Endothelial cell of umbilical vein (primary cell): ENCODE measurements around the gene FBXO21. TPM values are rescaled to one million over a fixed set of nuclear protein-coding genes. Genes with fewer than 3 reads are reported as not detected.

ENCODE experiments used
- BruUV-seq: library from RNA; stranded (reverse); fragments of 400-500 nt; replicated peaks from 2 replicates; lab custom pipeline; 2021; lab: Mats Ljungman, UMichigan
- CTCF ChIA-PET: fragments of 300-600, 350-600 bp; sonication (Branson Sonifier 250); formaldehyde crosslinking; loops from one replicate; lab custom pipeline; 2021; ENCODE audit warnings: antibody characterized with exemption, inconsistent platforms; lab: Charles Lee
- POLR2A ChIA-PET: fragments of 300-600, 350-600 bp; sonication (Branson Sonifier 250); formaldehyde crosslinking; loops from one replicate; lab custom pipeline; 2021; ENCODE audit warnings: antibody characterized with exemption, inconsistent platforms; lab: Charles Lee
- DNase-seq: peaks from one replicate; pipeline ENCODE4 v3.0.0-alpha.2; 2011; ENCODE audit warnings: low read depth, low spot score
- FAIRE-seq: peaks from 2 replicates; lab custom pipeline; 2011; peaks lifted over from hg19 to GRCh38; lab: Jason Lieb, UNC
- H2AFZ ChIP-seq: 2 replicates; pipeline ENCODE4 v1.6.0; 2012; ENCODE audit warnings: low read depth, low read length, control low read depth, inconsistent platforms
- H3K27ac ChIP-seq: 2 replicates; pipeline ENCODE4 v1.5.1; 2011; ENCODE audit warnings: low read depth, mild to moderate bottlenecking, control low read depth, low read length, moderate library complexity; ENCODE audit not compliant: insufficient read depth
- H3K27me3 ChIP-seq, 2 experiments: 2 replicates each; pipeline versions ENCODE4 v1.6.0 to v1.6.1; 2011; ENCODE audit warnings: low read length in 2 of 2, mixed read lengths in 1 of 2; ENCODE audit not compliant: control insufficient read depth in 2 of 2, insufficient read depth in 2 of 2
- H3K36me3 ChIP-seq, 2 experiments: 2 replicates in 1 of 2; 3 replicates in 1 of 2; pipeline ENCODE4 v1.5.1; 2011; ENCODE audit warnings: low read length in 2 of 2, mild to moderate bottlenecking in 1 of 2, moderate library complexity in 1 of 2; ENCODE audit not compliant: control insufficient read depth in 2 of 2, insufficient read depth in 2 of 2; ENCODE audit errors: extremely low read depth in 1 of 2
- H3K4me1 ChIP-seq: 3 replicates; pipeline ENCODE4 v1.5.1; 2011; ENCODE audit warnings: mild to moderate bottlenecking, low read length; ENCODE audit not compliant: control insufficient read depth, insufficient read depth; ENCODE audit errors: extremely low read depth
- H3K4me2 ChIP-seq: 2 replicates; pipeline ENCODE4 v1.6.1; 2011; ENCODE audit warnings: low read length, control low read depth, mixed read lengths; ENCODE audit not compliant: insufficient read depth
- H3K4me3 ChIP-seq, 3 experiments: fragments of 200-600 bp in 1 of 3; sonication (generic), shearing (Covaris generic) in 1 of 3; replicated peaks in 1 of 3; 2 replicates each; pipeline ENCODE4 v1.5.1; 2011 to 2016; ENCODE audit warnings: control low read depth in 3 of 3, low read length in 3 of 3, mild to moderate bottlenecking in 2 of 3, inconsistent platforms in 1 of 3, low read depth in 1 of 3, moderate library complexity in 1 of 3; ENCODE audit not compliant: insufficient read depth in 1 of 3
- H3K79me2 ChIP-seq: 2 replicates; pipeline ENCODE4 v1.6.0; 2012; ENCODE audit warnings: low read length, inconsistent platforms; ENCODE audit not compliant: control insufficient read depth, insufficient read depth
- H3K9ac ChIP-seq: replicated peaks from 2 replicates; pipeline ENCODE3; 2011; ENCODE audit warnings: low read length, control low read depth; ENCODE audit not compliant: insufficient read depth; ENCODE audit errors: extremely low read depth
- H3K9me1 ChIP-seq: replicated peaks from 3 replicates; pipeline ENCODE4 v1.6.0; 2011; ENCODE audit warnings: mild to moderate bottlenecking, low read length; ENCODE audit not compliant: control insufficient read depth, insufficient read depth; ENCODE audit errors: extremely low read depth
- H3K9me3 ChIP-seq: replicated peaks from 2 replicates; pipeline ENCODE4 v1.5.1; 2012; ENCODE audit warnings: low read length, inconsistent platforms; ENCODE audit not compliant: control insufficient read depth, insufficient read depth
- H4K20me1 ChIP-seq: replicated peaks from 2 replicates; pipeline ENCODE3; 2011; ENCODE audit warnings: mild to moderate bottlenecking, low read length; ENCODE audit not compliant: control insufficient read depth, insufficient read depth; ENCODE audit errors: extremely low read depth
- CTCF ChIP-seq, 2 donors: IDR thresholded peaks; 1 replicate in 1 of 2; 2 replicates in 1 of 2; pipeline ENCODE4 v1.5.1; 2011; ENCODE audit warnings: low read length in 2 of 2, mild to moderate bottlenecking in 2 of 2, moderate library complexity in 2 of 2, control low read depth in 1 of 2, inconsistent platforms in 1 of 2, low read depth in 1 of 2; ENCODE audit not compliant: insufficient read depth in 1 of 2; ENCODE audit errors: extremely low read depth in 1 of 2
- EZH2 ChIP-seq: IDR thresholded peaks from 2 replicates; pipeline ENCODE4 v1.6.1; 2012; ENCODE audit warnings: borderline replicate concordance, low read depth, mild to moderate bottlenecking, moderate library complexity, low read length, inconsistent platforms; ENCODE audit not compliant: severe bottlenecking
- FOS ChIP-seq: IDR thresholded peaks from 2 replicates; pipeline ENCODE4 v1.6.1; 2011; ENCODE audit warnings: mild to moderate bottlenecking, low read length, moderate library complexity, borderline replicate concordance; ENCODE audit not compliant: insufficient read depth
- GATA2 ChIP-seq: IDR thresholded peaks from 2 replicates; pipeline ENCODE4 v1.7.0; 2011; ENCODE audit warnings: low read depth, mild to moderate bottlenecking, moderate library complexity, mixed read lengths, low read length; ENCODE audit not compliant: insufficient read length, insufficient read depth
- JUN ChIP-seq: IDR thresholded peaks from 2 replicates; pipeline ENCODE4 v1.6.1; 2011; ENCODE audit warnings: borderline replicate concordance, low read depth; ENCODE audit not compliant: insufficient read length, insufficient read depth
- MYC ChIP-seq: IDR thresholded peaks from one replicate; pipeline ENCODE4 v1.6.1; 2011; ENCODE audit warnings: mild to moderate bottlenecking, low read depth, low read length
- POLR2A ChIP-seq: IDR thresholded peaks from 2 replicates; pipeline ENCODE4 v1.6.1; 2012; ENCODE audit warnings: low read depth, mild to moderate bottlenecking, control low read depth, low read length
- POLR2AphosphoS5 ChIP-seq: IDR thresholded peaks from 2 replicates; pipeline ENCODE4 v1.6.1; 2012; ENCODE audit warnings: low read depth, mild to moderate bottlenecking, control low read depth, low read length, moderate library complexity; ENCODE audit not compliant: insufficient read depth
- dilution Hi-C: fragments of 300-500 bp; cut with MboI; formaldehyde crosslinking; loops from one replicate; pipeline ENCODE4 v1.15.0; 2019; ENCODE audit warnings: low sequenced_read_pairs; ENCODE audit not compliant: extremely low pct_ligation_motif_present
- intact Hi-C: fragments of 100-400 bp; cut with micrococcal nuclease; formaldehyde crosslinking; loops from one replicate; pipeline ENCODE4 v1.10.0; 2022
- polyA plus RNA-seq, 4 experiments: library from polyadenylated mRNA; depleted of rRNA in 3 of 4; stranded (reverse) in 3 of 4; unstranded in 1 of 4; fragments of >200 nt; gene quantifications; 2 replicates each; pipeline versions ENCODE4 v1.2.1 to v1.2.3, GENCODE V29; 2011 to 2012; ENCODE audit warnings: missing spikeins in 1 of 4
- total RNA-seq: library from RNA; stranded (reverse); gene quantifications from 2 replicates; pipeline ENCODE4 v1.2.3, GENCODE V29; 2021
- TF ChIP-seq, protein P1 (sequence below): IDR thresholded peaks from 2 replicates; pipeline ENCODE4 v1.6.1; 2011; ENCODE audit not compliant: insufficient read depth, insufficient read length

FBXO21 gene
- total and polyA plus RNA-seq, 2 donors (not counting 3 experiments of a cell fraction or from before 2014, with no cell fraction given): 41.6 to 66.7 TPM

GRCh38 chr12:117120787-117121186 lies 69.5 kb downstream of the FBXO21 start:
- intact Hi-C loops (no loop called here), dilution Hi-C loops (no loop called here)
- CTCF ChIA-PET: interaction anchor here (0.8 to 2.3 kb wide), 8 partner anchors 10 to 417 kb away, joined by 3 to 9 read pairs (median 4); no protein-coding TSS in a partner anchor
- no peak overlapping the region for H2AFZ ChIP-seq
- H3K27ac ChIP-seq: no peak overlapping the region
- BruUV-seq: no TSS peak
- TF ChIP-seq JUN (no peak), EZH2 (no peak), FOS (no peak), POLR2A (no peak), GATA2 (no peak), MYC (no peak), CTCF (IDR thresholded peaks at IDR 0.05; ENCODE audit: extremely low read depth in 1 of 2, insufficient read depth in 1 of 2, low read depth in 1 of 2, low read length in 2 of 2) (no peak), POLR2AphosphoS5 (no peak)
- TF ChIP-seq, protein P1, sequence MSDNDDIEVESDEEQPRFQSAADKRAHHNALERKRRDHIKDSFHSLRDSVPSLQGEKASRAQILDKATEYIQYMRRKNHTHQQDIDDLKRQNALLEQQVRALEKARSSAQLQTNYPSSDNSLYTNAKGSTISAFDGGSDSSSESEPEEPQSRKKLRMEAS: no peak
- no peaks in the 10 kb centered on the region for H3K36me3 ChIP-seq
- no peak overlapping the region for H3K4me2 ChIP-seq
- FAIRE-seq: no peak
- peaks cover 3% of the 10 kb centered on the region for H3K4me1 ChIP-seq
- POLR2A ChIA-PET: no interaction called here
- H4K20me1 ChIP-seq: no peaks in the 10 kb centered on the region
- H3K9ac ChIP-seq: no peak overlapping the region
- no peaks in the 10 kb centered on the region for H3K27me3 ChIP-seq
- H3K79me2 ChIP-seq: no peaks in the 10 kb centered on the region
- no peaks in the 10 kb centered on the region for H3K9me3 ChIP-seq
- no peak overlapping the region for H3K4me3 ChIP-seq
- no peak for DNase-seq
- no peaks in the 10 kb centered on the region for H3K9me1 ChIP-seq
